ENCODE data around the gene ARFGAP1. TPM values are rescaled to one million over a fixed set of nuclear protein-coding genes. Genes with fewer than 3 reads are reported as not detected.

Gene ARFGAP1
- polyA plus RNA-seq, 1 donor (not counting 4 experiments of a cell fraction or from before 2014, with no cell fraction given), result 31.5 TPM

GRCh38 chr20:63280929-63281545, 8.4 kb downstream of the ARFGAP1 start:
- no peak for DNase-seq (ENCODE audit: low read depth, low spot score)
- TF ChIP-seq, protein P1, sequence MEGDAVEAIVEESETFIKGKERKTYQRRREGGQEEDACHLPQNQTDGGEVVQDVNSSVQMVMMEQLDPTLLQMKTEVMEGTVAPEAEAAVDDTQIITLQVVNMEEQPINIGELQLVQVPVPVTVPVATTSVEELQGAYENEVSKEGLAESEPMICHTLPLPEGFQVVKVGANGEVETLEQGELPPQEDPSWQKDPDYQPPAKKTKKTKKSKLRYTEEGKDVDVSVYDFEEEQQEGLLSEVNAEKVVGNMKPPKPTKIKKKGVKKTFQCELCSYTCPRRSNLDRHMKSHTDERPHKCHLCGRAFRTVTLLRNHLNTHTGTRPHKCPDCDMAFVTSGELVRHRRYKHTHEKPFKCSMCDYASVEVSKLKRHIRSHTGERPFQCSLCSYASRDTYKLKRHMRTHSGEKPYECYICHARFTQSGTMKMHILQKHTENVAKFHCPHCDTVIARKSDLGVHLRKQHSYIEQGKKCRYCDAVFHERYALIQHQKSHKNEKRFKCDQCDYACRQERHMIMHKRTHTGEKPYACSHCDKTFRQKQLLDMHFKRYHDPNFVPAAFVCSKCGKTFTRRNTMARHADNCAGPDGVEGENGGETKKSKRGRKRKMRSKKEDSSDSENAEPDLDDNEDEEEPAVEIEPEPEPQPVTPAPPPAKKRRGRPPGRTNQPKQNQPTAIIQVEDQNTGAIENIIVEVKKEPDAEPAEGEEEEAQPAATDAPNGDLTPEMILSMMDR (optimal IDR thresholded peaks at IDR 0.05 in 1 of 3, IDR thresholded peaks at IDR 0.05 in 1 of 3, conservative IDR thresholded peaks at IDR 0.05 in 1 of 3; ENCODE audit: extremely low read depth in 1 of 3, insufficient read depth in 2 of 3, low read length in 3 of 3), result peak; percentile 31 to 46 (median 43)
- TF ChIP-seq EZH2 (IDR thresholded peaks at IDR 0.05; ENCODE audit: low read length), result no peak
- Histone ChIP-seq H3K9ac (ENCODE audit: control insufficient read depth, extremely low read depth, insufficient read depth, low read length) (no peak overlapping the region), H3K27ac (ENCODE audit: control insufficient read depth, insufficient read depth, low read length) (no peak overlapping the region), H3K4me1 (ENCODE audit: control insufficient read depth, extremely low read depth, insufficient read depth, low read length) (no peaks in the 10 kb centered on the region), H3K9me1 (ENCODE audit: control insufficient read depth, extremely low read depth, insufficient read depth, low read length) (no peaks in the 10 kb centered on the region), H2AFZ (ENCODE audit: control insufficient read depth, low read length) (no peak overlapping the region), H3K36me3 (ENCODE audit: control insufficient read depth in 2 of 2, extremely low read depth in 1 of 2, insufficient read depth in 2 of 2, low read length in 2 of 2) (peaks cover 36 to 44% of the 10 kb centered on the region in 2 experiments), H3K9me3 (ENCODE audit: control insufficient read depth, low read depth, low read length) (no peaks in the 10 kb centered on the region), H3K4me2 (ENCODE audit: control insufficient read depth, extremely low read depth, insufficient read depth, low read depth, low read length) (no peak overlapping the region), H3K27me3 (ENCODE audit: control insufficient read depth, extremely low read depth, insufficient read depth, low read length) (no peaks in the 10 kb centered on the region), H3K79me2 (ENCODE audit: control insufficient read depth, insufficient read depth, low read length) (peaks cover 18% of the 10 kb centered on the region), H4K20me1 (ENCODE audit: control insufficient read depth, extremely low read depth, insufficient read depth, low read length) (peaks cover 3% of the 10 kb centered on the region), H3K4me3 (ENCODE audit: control insufficient read depth in 2 of 3, extremely low read depth in 1 of 3, insufficient read depth in 2 of 3, low read depth in 1 of 3, low read length in 3 of 3) (no peak overlapping the region)
- no peak for FAIRE-seq
- dilution Hi-C loops (cut with MboI; ENCODE audit: extremely low pct_ligation_motif_present, low sequenced_read_pairs), result loop anchor here (10.0 kb wide), 1 partner anchor 56 kb away; no protein-coding TSS in a partner anchor

- Histone ChIP-seq H3K27me3 (ENCODE audit: control insufficient read depth, extremely low read depth, insufficient read depth, low read length) (no peaks in the 10 kb centered on the region), H3K27ac (ENCODE audit: control insufficient read depth, insufficient read depth, low read length) (no peak overlapping the region), H3K9me1 (ENCODE audit: control insufficient read depth, extremely low read depth, insufficient read depth, low read length) (no peaks in the 10 kb centered on the region), H2AFZ (ENCODE audit: control insufficient read depth, low read length) (no peak overlapping the region), H3K4me3 (ENCODE audit: control insufficient read depth in 2 of 3, extremely low read depth in 1 of 3, insufficient read depth in 2 of 3, low read depth in 1 of 3, low read length in 3 of 3) (no peak overlapping the region), H3K36me3 (ENCODE audit: control insufficient read depth in 2 of 2, extremely low read depth in 1 of 2, insufficient read depth in 2 of 2, low read length in 2 of 2) (peaks cover 32 to 42% of the 10 kb centered on the region in 2 experiments), H3K9ac (ENCODE audit: control insufficient read depth, extremely low read depth, insufficient read depth, low read length) (no peak overlapping the region), H3K79me2 (ENCODE audit: control insufficient read depth, insufficient read depth, low read length) (peaks cover 8% of the 10 kb centered on the region), H4K20me1 (ENCODE audit: control insufficient read depth, extremely low read depth, insufficient read depth, low read length) (peaks cover 3% of the 10 kb centered on the region), H3K4me1 (ENCODE audit: control insufficient read depth, extremely low read depth, insufficient read depth, low read length) (no peaks in the 10 kb centered on the region), H3K4me2 (ENCODE audit: control insufficient read depth, extremely low read depth, insufficient read depth, low read depth, low read length) (no peak overlapping the region), H3K9me3 (ENCODE audit: control insufficient read depth, low read depth, low read length) (no peaks in the 10 kb centered on the region)
- TF ChIP-seq, protein P1 (optimal IDR thresholded peaks at IDR 0.05 in 1 of 3, IDR thresholded peaks at IDR 0.05 in 1 of 3, conservative IDR thresholded peaks at IDR 0.05 in 1 of 3; ENCODE audit: extremely low read depth in 1 of 3, insufficient read depth in 2 of 3, low read length in 3 of 3), result no peak
- no peak for TF ChIP-seq EZH2 (IDR thresholded peaks at IDR 0.05; ENCODE audit: low read length)
- no peak for DNase-seq (ENCODE audit: low read depth, low spot score)
- dilution Hi-C loops (cut with MboI; ENCODE audit: extremely low pct_ligation_motif_present, low sequenced_read_pairs), result loop anchor here (10.0 kb wide), 1 partner anchor 57 kb away; no protein-coding TSS in a partner anchor
- no peak for FAIRE-seq
These were observed 9.4 kb downstream of the ARFGAP1 start for GRCh38 chr20:63281742-63282665.
